ENCODE data around the gene ANKRD24.
"Not testable (repeated sequence)": the region's sequence is repeated elsewhere in the genome, so short reads cannot be mapped to it uniquely, and the experiment has no call there.

DNA sequence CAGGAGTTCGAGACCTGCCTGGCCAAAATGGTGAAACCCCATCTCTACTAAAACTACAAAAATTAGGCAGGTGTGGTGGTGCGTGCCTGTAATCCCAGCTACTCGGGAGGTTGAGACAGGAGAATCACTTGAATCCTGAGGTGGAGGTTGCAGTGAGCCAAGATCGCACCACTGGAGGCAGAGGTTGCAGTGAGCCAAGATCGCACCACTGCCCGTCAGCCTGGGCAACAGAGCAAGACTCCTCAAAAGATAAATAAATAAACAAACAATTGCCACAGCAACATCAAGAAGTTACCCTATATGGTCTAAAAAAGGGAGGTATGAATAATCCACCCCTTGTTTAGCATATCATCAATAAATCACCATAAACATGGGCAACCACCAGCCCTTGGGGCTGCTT is 63.4 kb downstream of the ANKRD24 start:
- TF ChIP-seq, protein P1, sequence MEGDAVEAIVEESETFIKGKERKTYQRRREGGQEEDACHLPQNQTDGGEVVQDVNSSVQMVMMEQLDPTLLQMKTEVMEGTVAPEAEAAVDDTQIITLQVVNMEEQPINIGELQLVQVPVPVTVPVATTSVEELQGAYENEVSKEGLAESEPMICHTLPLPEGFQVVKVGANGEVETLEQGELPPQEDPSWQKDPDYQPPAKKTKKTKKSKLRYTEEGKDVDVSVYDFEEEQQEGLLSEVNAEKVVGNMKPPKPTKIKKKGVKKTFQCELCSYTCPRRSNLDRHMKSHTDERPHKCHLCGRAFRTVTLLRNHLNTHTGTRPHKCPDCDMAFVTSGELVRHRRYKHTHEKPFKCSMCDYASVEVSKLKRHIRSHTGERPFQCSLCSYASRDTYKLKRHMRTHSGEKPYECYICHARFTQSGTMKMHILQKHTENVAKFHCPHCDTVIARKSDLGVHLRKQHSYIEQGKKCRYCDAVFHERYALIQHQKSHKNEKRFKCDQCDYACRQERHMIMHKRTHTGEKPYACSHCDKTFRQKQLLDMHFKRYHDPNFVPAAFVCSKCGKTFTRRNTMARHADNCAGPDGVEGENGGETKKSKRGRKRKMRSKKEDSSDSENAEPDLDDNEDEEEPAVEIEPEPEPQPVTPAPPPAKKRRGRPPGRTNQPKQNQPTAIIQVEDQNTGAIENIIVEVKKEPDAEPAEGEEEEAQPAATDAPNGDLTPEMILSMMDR (conservative IDR thresholded peaks at IDR 0.05; ENCODE audit: low read depth, low read length), result not testable (repeated sequence)
- TF ChIP-seq EZH2 (IDR thresholded peaks at IDR 0.05; ENCODE audit: borderline replicate concordance, low read depth, low read length, poor library complexity, severe bottlenecking), result not testable (repeated sequence)

Data from A673 (cell line).